Subcutaneous adipose tissue (tissue), 4 donors: ENCODE measurements around the gene PRR33. TPM values are rescaled to one million over a fixed set of nuclear protein-coding genes. Genes with fewer than 3 reads are reported as not detected.

Experiments
- CTCF ChIP-seq: fragments of 450-650 bp; IDR thresholded peaks from one replicate; pipeline ENCODE4 v1.5.1; 2016; ENCODE audit warnings: low read depth, mild to moderate bottlenecking, control low read depth, antibody characterized with exemption, moderate library complexity
- total RNA-seq, 4 donors: library from RNA; depleted of rRNA; stranded (reverse); fragments of >200 nt; gene quantifications; one replicate each; pipeline ENCODE4 v1.1.0, GENCODE V29; 2016

The PRR33 gene
- total RNA-seq, 4 donors from 2014 or later: not detected

- no peak for TF ChIP-seq CTCF
These were observed 34.7 kb upstream of the PRR33 start for GRCh38 chr11:1926156-1927025.

- TF ChIP-seq CTCF: no peak
These were observed 33.9 kb upstream of the PRR33 start for GRCh38 chr11:1925373-1926155.

GRCh38 chr11:1924646-1925372, 33.1 kb upstream of the PRR33 start:
- TF ChIP-seq CTCF: no peak

GRCh38 chr11:1924181-1924580, 32.5 kb upstream of the PRR33 start:
- TF ChIP-seq CTCF: no peak

- TF ChIP-seq CTCF: no peak
These were observed 31.7 kb upstream of the PRR33 start for GRCh38 chr11:1923201-1923956.

- TF ChIP-seq CTCF: no peak
These were observed 30.9 kb upstream of the PRR33 start for GRCh38 chr11:1922481-1923081.
